Measurements from ENCODE around the gene FAM114A1.

Gene FAM114A1

GRCh38 chr4:38860788-38861424, 6.7 kb upstream of the FAM114A1 start:
- peak; percentile 63 for DNase-seq

- no peak for DNase-seq
Observed at GRCh38 chr4:38861791-38862190, 5.8 kb upstream of the FAM114A1 start.

DNA sequence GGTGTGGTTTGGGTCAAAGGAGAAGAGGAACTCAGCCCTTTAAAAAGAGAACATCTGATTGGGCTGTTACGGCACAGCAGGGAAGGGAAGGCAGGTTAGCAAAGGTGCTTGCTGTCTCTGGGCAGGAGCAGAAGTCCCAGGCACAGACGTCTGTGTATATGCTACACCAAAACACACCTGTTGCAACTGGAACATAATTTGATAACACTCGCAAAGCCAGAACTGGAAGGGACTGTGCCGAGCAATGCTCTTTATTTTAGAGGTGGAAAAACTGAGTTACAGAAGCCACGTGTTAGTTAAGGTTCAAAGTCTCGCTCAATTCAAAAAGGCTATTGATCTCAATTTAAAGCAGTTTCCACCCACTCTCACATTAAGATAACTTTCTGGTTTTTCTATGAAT, 2.2 kb upstream of the FAM114A1 start:
- no peak for DNase-seq

GRCh38 chr4:38866973-38867477, 581 bp upstream of the FAM114A1 start:
- DNase-seq, result no peak

GRCh38 chr4:38868059-38868960, 704 bp downstream of the FAM114A1 start:
- DNase-seq, result no peak

- no peak for DNase-seq
Observed at GRCh38 chr4:38869511-38869910, 1.9 kb downstream of the FAM114A1 start.

GRCh38 chr4:38870098-38870808, 2.6 kb downstream of the FAM114A1 start:
- no peak for DNase-seq

GRCh38 chr4:38871593-38871992, 4.0 kb downstream of the FAM114A1 start:
- no peak for DNase-seq

DNA sequence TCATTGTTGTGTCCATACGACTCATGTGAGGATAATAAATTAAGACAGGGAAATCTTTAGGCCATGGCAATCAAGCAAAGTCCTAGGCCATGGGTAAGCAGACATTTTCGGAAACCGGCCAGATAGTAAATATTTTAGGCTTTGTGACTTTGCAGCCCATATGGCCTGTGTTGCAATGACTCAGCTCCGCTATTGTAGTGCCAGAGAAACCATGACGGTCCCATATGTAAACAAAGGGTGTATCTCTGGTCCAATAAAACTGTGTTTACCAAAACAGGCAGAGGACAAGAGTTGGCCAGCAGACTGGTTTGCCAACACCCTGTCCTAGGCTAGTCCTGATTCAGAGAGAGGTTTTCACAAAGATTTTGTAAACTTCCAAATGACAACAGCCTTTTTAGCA, 5.0 kb downstream of the FAM114A1 start:
- DNase-seq, result no peak

DNA sequence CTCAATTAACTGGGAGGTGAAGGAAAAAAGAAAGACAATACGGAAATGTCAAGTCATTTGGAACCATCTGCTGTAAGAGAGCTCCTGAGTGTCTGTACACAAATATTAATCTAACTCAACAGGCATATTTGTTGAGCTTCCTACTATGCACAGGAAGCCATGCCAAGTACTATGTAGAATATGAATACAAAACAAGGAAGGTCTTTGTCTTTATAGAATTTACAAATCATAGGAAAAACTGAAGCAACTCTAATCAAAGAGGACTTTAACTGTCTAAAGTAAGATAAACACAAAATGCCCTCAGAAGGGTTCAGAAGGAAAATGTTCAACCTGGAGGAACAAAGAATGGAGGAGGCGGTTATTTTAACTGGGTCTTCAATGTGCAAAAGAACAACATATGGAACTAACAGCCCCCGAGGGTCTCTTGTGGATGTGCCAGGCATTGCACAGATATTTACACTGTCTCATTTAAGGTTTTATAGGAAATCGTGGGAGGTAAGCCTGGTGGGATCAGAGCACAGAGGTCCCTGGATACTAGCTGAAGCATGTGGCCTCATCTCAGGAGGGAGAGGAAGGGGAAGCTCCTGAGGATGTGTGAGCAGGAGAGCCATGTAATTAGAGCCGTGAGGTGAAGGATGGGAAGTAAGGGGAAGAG, 5.8 kb downstream of the FAM114A1 start:
- DNase-seq, result no peak

DNA sequence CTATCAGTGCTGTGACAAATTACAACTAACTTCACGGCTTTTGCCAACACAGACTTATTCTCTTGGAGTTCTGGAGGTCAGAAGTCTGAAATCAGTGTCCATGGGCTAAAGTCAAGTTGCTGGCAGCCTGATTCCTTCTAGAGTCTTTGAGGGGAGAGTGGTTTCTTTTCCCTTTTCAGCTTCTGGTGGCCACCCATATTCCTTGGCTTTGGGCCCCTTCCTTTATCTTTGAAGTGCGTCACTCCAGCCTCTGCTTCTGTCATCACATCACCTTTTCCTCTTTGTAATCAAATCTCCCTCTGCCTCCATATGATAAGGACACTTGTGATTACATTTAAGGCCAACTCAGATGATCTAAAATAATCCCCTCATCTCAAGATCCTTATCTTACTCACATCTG, 9.0 kb downstream of the FAM114A1 start:
- DNase-seq, result no peak

- DNase-seq, result no peak
Observed at GRCh38 chr4:38884254-38884653, 16.6 kb downstream of the FAM114A1 start.

GRCh38 chr4:38889143-38889542, 21.5 kb downstream of the FAM114A1 start:
- DNase-seq, result no peak

GRCh38 chr4:38891051-38891983, 23.7 kb downstream of the FAM114A1 start:
- no peak for DNase-seq

- no peak for DNase-seq
Observed at GRCh38 chr4:38894322-38894982, 26.8 kb downstream of the FAM114A1 start.

DNA sequence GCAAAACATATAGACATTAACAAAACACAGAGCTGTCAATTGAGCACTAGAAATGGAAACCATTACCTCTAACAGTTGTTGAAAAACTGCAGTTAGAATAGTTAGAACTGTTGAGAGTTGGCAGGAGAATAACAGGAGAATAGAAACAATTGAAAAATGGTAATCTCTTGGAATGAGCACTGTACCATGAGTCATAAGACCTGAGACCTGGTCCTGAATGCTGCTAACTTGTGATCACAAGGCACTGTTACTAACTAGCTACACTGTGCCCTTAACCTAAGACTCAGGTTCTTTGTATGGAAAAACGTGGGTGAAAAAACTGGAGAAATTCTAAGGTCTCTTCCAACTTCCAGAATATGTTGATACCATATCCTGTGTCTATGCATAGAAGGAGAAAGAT, 29.3 kb downstream of the FAM114A1 start:
- DNase-seq, result no peak

DNA sequence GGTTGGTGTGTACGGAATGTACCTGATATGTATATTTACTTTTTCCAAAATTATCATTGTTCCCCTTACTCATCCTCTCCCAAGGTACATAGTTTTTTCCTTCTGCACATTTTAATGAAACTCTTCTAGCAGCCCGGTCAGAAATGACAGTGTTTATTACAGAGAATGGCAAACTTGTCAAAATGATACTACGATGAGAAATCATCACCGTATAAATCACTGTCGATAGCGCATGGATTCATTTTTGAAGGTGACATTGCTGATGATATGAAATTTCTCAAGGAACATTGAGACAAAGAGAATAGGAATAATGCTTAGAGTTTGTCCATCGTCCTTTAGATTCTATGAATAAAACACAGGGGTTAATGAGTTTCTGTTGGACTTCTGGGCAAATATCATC, 30.6 kb downstream of the FAM114A1 start:
- no peak for DNase-seq

- no peak for DNase-seq
Observed at GRCh38 chr4:38902221-38902620, 34.6 kb downstream of the FAM114A1 start.

DNA sequence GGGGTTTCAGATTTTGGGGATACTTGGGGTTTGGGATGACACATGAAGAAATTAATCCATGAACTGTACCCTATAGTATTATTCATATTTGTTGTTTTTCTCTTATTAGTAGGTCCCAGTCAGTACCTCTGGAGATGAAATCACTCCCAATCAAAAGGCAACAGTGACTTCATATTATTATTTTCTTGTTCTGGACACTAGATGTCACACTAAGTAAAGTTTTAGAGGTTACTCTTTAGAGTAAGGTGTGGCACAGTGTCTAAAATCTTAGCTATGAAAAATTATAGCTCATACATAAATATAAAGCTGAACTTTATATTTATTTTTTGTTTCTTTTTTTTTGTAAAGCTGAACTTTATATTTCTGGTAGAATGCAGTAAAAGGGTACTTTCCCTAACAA, 35.1 kb downstream of the FAM114A1 start:
- no peak for DNase-seq

GRCh38 chr4:38904090-38904666, 36.6 kb downstream of the FAM114A1 start:
- DNase-seq, result no peak

GRCh38 chr4:38904682-38905081, 37.1 kb downstream of the FAM114A1 start:
- DNase-seq, result no peak
